Upper lobe of right lung (tissue), 1 donor: Measurements from ENCODE around the gene EFCAB12. TPM values are rescaled to one million over a fixed set of nuclear protein-coding genes. Genes with fewer than 3 reads are reported as not detected.

ENCODE experiments used
- ATAC-seq: fragments of 200-7000 bp; cut with Tn5 transposase; one replicate; pipeline ENCODE4 v1.9.1; 2020; ENCODE audit warnings: mild to moderate bottlenecking, moderate library complexity
- DNase-seq: peaks from one replicate; pipeline ENCODE4 v3.0.0-alpha.2; 2020
- H3K27ac ChIP-seq: fragments of 200-600 bp; one replicate; pipeline ENCODE4 v1.8.0; 2022
- H3K27me3 ChIP-seq: fragments of 200-600 bp; one replicate; pipeline ENCODE4 v1.8.0; 2022; ENCODE audit warnings: mild to moderate bottlenecking
- H3K36me3 ChIP-seq: fragments of 200-600 bp; one replicate; pipeline ENCODE4 v1.8.0; 2022
- H3K4me1 ChIP-seq: fragments of 200-600 bp; one replicate; pipeline ENCODE4 v1.8.0; 2022
- H3K4me3 ChIP-seq: fragments of 200-600 bp; one replicate; pipeline ENCODE4 v1.8.0; 2022; ENCODE audit warnings: mild to moderate bottlenecking
- H3K9me3 ChIP-seq: fragments of 200-600 bp; one replicate; pipeline ENCODE4 v1.8.0; 2022
- intact Hi-C: fragments of 100-400 bp; cut with DNase I; formaldehyde crosslinking; loops from one replicate; pipeline ENCODE4 v1.11.0; 2022
- total RNA-seq: library from RNA; stranded (reverse); fragmentation: NEBNext Ultra II Directional; extraction: Animal tissue kit (Norgen Biotek cat#: 25700); gene quantifications from one replicate; pipeline ENCODE4 v1.2.1, GENCODE V29; 2021
- TF ChIP-seq, protein P1 (sequence below): fragments of 200-600 bp; IDR thresholded peaks from one replicate; pipeline ENCODE4 v1.8.0; 2022; ENCODE audit warnings: antibody characterized with exemption
- donor health status: DM: no; HTN: yes; CAD: no; lungs with severe emphysema.

Gene EFCAB12
- total RNA-seq, 1 donor from 2014 or later: 0.55 TPM

DNA sequence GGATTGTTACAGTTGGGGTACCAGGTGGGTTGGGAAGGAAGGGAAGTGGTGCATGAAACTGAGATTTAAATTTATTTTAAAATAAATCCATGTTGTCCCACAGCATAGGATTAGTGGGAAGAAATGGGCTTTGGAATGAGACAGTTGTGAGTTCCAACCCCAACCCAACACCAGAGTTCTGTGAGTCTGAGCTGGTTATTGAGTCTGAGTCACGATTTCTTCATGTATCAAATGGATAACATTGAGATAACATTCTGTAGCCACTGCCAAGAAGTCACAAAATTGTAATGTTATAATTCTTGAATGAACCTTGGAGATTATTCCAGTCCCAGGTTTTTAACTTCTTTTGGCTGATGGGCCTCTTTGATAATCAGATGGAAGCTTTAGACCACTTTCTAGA is 25.3 kb upstream of the EFCAB12 start:
- ATAC-seq (no peak), DNase-seq (no peak)
- no peaks in the 10 kb centered on the region for H3K9me3 ChIP-seq
- H3K27ac ChIP-seq: no peak overlapping the region
- H3K4me3 ChIP-seq: no peak overlapping the region
- no peaks in the 10 kb centered on the region for H3K27me3 ChIP-seq
- TF ChIP-seq, protein P1, sequence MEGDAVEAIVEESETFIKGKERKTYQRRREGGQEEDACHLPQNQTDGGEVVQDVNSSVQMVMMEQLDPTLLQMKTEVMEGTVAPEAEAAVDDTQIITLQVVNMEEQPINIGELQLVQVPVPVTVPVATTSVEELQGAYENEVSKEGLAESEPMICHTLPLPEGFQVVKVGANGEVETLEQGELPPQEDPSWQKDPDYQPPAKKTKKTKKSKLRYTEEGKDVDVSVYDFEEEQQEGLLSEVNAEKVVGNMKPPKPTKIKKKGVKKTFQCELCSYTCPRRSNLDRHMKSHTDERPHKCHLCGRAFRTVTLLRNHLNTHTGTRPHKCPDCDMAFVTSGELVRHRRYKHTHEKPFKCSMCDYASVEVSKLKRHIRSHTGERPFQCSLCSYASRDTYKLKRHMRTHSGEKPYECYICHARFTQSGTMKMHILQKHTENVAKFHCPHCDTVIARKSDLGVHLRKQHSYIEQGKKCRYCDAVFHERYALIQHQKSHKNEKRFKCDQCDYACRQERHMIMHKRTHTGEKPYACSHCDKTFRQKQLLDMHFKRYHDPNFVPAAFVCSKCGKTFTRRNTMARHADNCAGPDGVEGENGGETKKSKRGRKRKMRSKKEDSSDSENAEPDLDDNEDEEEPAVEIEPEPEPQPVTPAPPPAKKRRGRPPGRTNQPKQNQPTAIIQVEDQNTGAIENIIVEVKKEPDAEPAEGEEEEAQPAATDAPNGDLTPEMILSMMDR: no peak
- intact Hi-C loops: no loop called here
- peaks cover 21% of the 10 kb centered on the region for H3K36me3 ChIP-seq
- peaks cover 6% of the 10 kb centered on the region for H3K4me1 ChIP-seq

DNA sequence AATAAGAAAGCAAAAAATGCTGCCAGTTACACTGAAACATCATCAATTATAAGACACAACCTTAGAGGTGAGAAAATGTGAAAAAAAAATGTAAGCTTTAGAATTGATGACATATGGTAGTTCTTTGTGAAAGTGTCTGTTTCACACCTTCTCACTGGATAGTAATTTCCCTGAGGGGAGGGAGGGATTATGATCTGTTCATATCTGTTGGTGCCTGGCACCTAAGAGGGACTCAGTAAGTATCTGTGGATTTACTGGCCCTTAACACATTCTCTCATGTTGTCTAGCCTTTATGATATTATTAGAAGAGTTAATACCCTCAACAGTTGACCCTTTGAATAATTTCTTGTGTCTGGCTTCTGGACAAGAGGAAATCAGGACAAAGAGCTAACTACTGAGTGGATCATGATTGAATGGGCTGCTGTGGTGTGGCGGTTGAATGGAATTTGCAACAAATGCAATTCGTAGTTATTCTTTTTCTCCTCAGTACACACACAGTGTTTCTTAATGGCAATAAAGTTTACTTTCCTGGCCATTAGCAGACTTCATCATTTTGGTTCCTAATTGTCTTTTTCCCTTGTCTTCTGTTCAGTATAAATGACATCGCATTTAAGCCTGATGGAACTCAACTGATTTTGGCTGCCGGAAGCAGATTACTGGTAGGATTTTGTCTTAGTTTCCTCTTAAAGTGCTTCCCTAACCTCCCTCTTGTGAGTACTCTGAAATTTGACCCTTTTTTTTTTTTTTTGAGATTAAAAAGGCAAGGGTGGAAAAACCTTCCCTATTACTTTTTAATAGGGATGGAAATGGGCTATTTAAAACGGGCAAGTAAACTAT is 21.1 kb upstream of the EFCAB12 start:
- ATAC-seq: no peak

DNA sequence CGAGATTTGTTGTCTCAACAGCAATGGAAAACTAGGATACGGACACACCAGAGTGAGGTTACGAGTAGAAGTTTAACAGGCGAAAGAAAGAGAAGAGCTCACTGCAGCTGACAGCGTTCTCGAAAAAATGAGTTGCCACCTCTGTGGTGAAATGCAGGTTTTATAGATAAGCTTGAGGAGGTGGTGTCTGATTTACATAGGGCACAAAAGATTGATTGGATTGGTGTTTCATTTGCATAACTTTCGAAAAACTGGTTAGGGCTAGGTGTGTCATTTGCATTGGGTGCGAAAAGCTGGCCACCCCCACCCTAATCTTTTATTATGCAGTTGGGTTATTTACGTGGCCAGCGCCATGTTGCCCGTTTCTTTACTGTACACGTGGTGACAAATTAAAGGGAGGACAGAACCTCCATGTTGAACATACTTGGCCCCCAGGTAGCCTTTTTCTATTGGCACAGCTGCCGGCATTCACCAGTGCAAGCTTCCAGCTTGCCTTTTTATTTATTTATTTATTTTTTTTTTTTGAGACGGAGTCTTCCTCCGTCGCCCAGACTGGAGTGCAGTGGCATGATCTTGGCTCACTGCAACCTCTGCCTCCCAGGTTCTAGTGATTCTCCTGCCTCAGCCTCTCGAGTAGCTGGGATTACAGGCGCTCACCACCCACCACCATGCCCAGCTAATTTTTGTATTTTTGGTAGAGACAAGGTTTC is 19.9 kb upstream of the EFCAB12 start:
- no peaks in the 10 kb centered on the region for H3K9me3 ChIP-seq
- H3K36me3 ChIP-seq: peaks cover 11% of the 10 kb centered on the region
- intact Hi-C loops: no loop called here
- H3K4me1 ChIP-seq: peaks cover 6% of the 10 kb centered on the region
- no peaks in the 10 kb centered on the region for H3K27me3 ChIP-seq
- no peak overlapping the region for H3K27ac ChIP-seq
- no peak for ATAC-seq
- TF ChIP-seq, protein P1: no peak
- no peak for DNase-seq
- H3K4me3 ChIP-seq: no peak overlapping the region

More for the DNA sequence above, 21.1 kb upstream of the EFCAB12 start:
- no peaks in the 10 kb centered on the region for H3K27me3 ChIP-seq
- H3K36me3 ChIP-seq: peaks cover 11% of the 10 kb centered on the region
- H3K27ac ChIP-seq: no peak overlapping the region
- no peak overlapping the region for H3K4me3 ChIP-seq
- no peak for DNase-seq
- H3K4me1 ChIP-seq: peaks cover 6% of the 10 kb centered on the region
- no peaks in the 10 kb centered on the region for H3K9me3 ChIP-seq
- TF ChIP-seq, protein P1: no peak
- intact Hi-C loops: no loop called here

DNA sequence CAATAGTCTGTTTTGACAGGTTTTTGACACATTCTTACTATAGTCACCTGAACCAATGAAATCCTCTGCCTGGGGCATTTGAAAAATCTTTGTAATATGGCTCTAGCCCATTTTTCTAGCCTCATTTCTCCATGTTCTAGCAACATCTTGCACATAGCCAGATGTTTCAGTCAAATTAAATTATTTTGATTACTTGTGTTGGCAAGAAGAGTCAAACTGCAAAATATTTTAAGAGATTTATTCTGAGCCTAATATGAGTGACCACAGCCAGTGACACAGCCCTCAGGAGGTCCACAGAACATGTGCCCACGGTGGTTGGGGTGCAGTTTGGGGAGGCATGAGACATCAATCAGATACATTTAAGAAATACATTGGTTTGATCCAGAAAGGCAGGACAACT is 18.5 kb upstream of the EFCAB12 start:
- ATAC-seq (no peak), DNase-seq (no peak)

DNA sequence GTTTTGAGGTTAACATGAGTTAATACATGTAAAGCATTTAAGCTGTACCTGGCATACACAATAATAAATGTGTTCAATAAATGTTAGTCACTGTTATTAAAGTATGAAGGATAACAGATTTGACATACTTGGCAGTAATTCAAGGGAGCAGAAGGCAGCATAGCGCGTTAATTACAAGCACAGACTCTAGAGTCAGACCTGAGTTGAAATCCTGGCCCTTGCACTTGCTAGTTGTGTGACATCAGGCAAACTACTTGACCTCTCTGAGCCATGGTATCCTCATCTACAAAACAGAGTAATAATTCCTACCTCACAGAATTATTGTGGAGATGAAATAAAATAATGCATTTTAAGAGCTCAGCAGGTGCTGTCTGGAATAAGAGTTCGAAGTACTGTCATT is 17.0 kb upstream of the EFCAB12 start:
- intact Hi-C loops: no loop called here
- Histone ChIP-seq H3K36me3 (no peaks in the 10 kb centered on the region), H3K27me3 (no peaks in the 10 kb centered on the region), H3K4me1 (peaks cover 29% of the 10 kb centered on the region), H3K27ac (no peak overlapping the region), H3K4me3 (no peak overlapping the region), H3K9me3 (no peaks in the 10 kb centered on the region)
- TF ChIP-seq, protein P1: no peak
- ATAC-seq (no peak), DNase-seq (no peak)

More for the DNA sequence above, 18.5 kb upstream of the EFCAB12 start:
- no peaks in the 10 kb centered on the region for H3K27me3 ChIP-seq
- intact Hi-C loops: no loop called here
- H3K36me3 ChIP-seq: peaks cover 9% of the 10 kb centered on the region
- H3K27ac ChIP-seq: no peak overlapping the region
- H3K9me3 ChIP-seq: no peaks in the 10 kb centered on the region
- H3K4me3 ChIP-seq: no peak overlapping the region
- TF ChIP-seq, protein P1: no peak
- peaks cover 17% of the 10 kb centered on the region for H3K4me1 ChIP-seq
